Measurements from ENCODE around the gene SLC22A1.

Gene SLC22A1

DNA sequence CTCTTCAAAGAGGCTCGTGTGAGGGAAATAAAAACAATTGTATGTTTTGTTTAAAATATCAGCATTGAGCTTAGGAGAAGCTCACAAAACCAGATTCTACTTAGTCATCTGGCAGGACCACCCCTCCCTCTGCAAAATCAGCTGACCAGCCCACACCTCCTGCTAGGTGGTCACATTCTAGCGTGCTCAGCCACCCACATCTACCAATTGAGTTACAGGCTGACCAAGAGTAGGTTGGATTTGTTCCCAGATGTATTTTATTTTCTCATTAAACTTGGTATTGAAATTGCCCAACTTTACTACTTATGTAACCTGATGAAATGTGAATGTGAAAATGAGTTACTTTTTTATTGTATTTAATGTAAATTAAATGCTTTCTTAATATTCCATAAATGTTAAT lies 80.8 kb downstream of the SLC22A1 start:
- no peaks in the 10 kb centered on the region for H3K27me3 Mint-ChIP-seq (ENCODE audit: low read depth)
- no peak for TF ChIP-seq CTCF (IDR thresholded peaks at IDR 0.05; ENCODE audit: unreplicated experiment in 3 of 3)
- H3K9me3 Mint-ChIP-seq, result peaks cover 8% of the 10 kb centered on the region
- peaks cover 33% of the 10 kb centered on the region for H3K4me1 Mint-ChIP-seq
- peak overlapping the region in 1 of 3 experiments; percentile 15 for H3K27ac Mint-ChIP-seq
- H3K4me3 Mint-ChIP-seq, result no peak overlapping the region
- no peaks in the 10 kb centered on the region for H3K36me3 Mint-ChIP-seq (ENCODE audit: low read depth)

- Mint-ChIP-seq H3K9me3 (peaks cover 13% of the 10 kb centered on the region), H3K27ac (no peak overlapping the region), H3K4me3 (no peak overlapping the region), H3K27me3 (ENCODE audit: low read depth) (no peaks in the 10 kb centered on the region), H3K36me3 (ENCODE audit: low read depth) (no peaks in the 10 kb centered on the region), H3K4me1 (peaks cover 33% of the 10 kb centered on the region)
- no peak for TF ChIP-seq CTCF (IDR thresholded peaks at IDR 0.05; ENCODE audit: unreplicated experiment in 3 of 3)
Observed at GRCh38 chr6:160203076-160203475, 81.5 kb downstream of the SLC22A1 start.

DNA sequence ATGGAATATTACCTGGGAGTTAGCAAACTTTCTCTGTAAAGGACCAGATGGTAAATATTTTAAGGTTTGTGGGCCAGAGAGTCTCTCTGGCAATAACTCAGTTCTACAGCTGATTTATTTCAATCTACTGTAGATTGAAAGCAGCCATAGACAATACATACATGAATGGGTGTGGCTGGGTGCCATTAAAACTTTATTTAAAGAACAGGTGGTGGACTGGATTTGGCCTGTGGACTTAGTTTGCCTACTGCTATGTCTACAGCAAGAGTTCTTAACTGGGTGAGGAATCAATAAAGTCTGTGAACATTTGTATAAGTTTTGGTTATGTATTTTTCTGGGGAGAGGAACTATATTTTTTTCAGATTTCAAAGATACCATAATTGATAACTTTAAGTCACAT lies 81.9 kb downstream of the SLC22A1 start:
- Mint-ChIP-seq H3K9me3 (peaks cover 16% of the 10 kb centered on the region), H3K4me3 (no peak overlapping the region), H3K27me3 (ENCODE audit: low read depth) (no peaks in the 10 kb centered on the region), H3K4me1 (peaks cover 31% of the 10 kb centered on the region), H3K36me3 (ENCODE audit: low read depth) (no peaks in the 10 kb centered on the region), H3K27ac (no peak overlapping the region)
- no peak for TF ChIP-seq CTCF (IDR thresholded peaks at IDR 0.05; ENCODE audit: unreplicated experiment in 3 of 3)

- Mint-ChIP-seq H3K27me3 (ENCODE audit: low read depth) (no peaks in the 10 kb centered on the region), H3K4me1 (peaks cover 27% of the 10 kb centered on the region), H3K9me3 (peaks cover 18% of the 10 kb centered on the region), H3K4me3 (no peak overlapping the region), H3K36me3 (ENCODE audit: low read depth) (no peaks in the 10 kb centered on the region), H3K27ac (no peak overlapping the region)
- TF ChIP-seq CTCF (IDR thresholded peaks at IDR 0.05; ENCODE audit: unreplicated experiment in 3 of 3), result no peak
Observed at GRCh38 chr6:160203953-160204352, 82.3 kb downstream of the SLC22A1 start.

DNA sequence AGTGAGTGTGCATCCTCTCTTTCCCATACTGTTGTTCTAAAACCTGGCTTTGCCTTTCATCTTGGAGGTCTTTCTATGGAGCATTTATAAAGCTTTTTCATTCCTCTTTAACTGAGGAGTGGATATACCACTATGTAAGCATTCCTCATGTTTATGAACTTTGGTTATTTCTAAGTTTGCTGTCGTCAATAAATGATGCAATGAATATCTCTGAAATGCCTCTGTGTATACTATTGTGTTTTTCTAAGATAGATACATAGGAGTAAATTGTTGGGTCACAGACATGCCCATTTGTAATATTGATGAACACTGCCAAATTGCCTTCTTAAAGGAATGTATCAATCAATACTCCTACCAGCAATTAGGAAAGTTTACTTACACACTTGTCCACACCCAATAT lies 83.1 kb downstream of the SLC22A1 start:
- H3K36me3 Mint-ChIP-seq (ENCODE audit: low read depth), result no peaks in the 10 kb centered on the region
- no peak for TF ChIP-seq CTCF (IDR thresholded peaks at IDR 0.05; ENCODE audit: unreplicated experiment in 3 of 3)
- no peak overlapping the region for H3K27ac Mint-ChIP-seq
- H3K4me1 Mint-ChIP-seq, result peaks cover 19% of the 10 kb centered on the region
- no peaks in the 10 kb centered on the region for H3K27me3 Mint-ChIP-seq (ENCODE audit: low read depth)
- H3K4me3 Mint-ChIP-seq, result no peak overlapping the region
- H3K9me3 Mint-ChIP-seq, result peaks cover 18% of the 10 kb centered on the region

DNA sequence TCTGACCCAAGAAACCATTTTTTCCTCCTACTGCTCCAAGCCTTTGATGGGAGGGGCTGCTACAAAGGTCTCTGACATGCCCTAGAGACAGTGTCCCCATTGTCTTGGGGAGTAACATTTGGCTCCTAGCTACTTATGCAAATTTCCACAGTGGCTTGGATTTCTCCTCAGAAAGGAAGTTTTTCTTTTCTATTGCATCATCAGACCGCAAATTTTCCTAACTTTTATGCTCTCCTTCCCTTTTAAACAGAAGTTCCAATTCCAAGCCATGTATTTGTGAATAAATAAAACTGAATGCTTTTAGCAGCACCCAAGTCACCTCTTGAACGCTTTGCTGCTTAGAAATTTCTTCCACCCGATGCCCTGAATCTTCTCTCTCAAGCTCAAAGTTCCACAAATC lies 86.0 kb downstream of the SLC22A1 start:
- H3K27ac Mint-ChIP-seq, result no peak overlapping the region
- no peaks in the 10 kb centered on the region for H3K27me3 Mint-ChIP-seq (ENCODE audit: low read depth)
- H3K9me3 Mint-ChIP-seq, result peaks cover 34% of the 10 kb centered on the region
- TF ChIP-seq CTCF (IDR thresholded peaks at IDR 0.05; ENCODE audit: unreplicated experiment in 3 of 3), result no peak
- H3K4me1 Mint-ChIP-seq, result no peaks in the 10 kb centered on the region
- H3K36me3 Mint-ChIP-seq (ENCODE audit: low read depth), result no peaks in the 10 kb centered on the region
- no peak overlapping the region for H3K4me3 Mint-ChIP-seq
